ENCODE measurements around the gene DAW1.
"Not testable (repeated sequence)": the region's sequence is repeated elsewhere in the genome, so short reads cannot be mapped to it uniquely, and the experiment has no call there.

DAW1 gene

GRCh38 chr2:227914362-227914761 lies 42.9 kb downstream of the DAW1 start:
- DNase-seq (ENCODE audit: low spot score): no peak

DNA sequence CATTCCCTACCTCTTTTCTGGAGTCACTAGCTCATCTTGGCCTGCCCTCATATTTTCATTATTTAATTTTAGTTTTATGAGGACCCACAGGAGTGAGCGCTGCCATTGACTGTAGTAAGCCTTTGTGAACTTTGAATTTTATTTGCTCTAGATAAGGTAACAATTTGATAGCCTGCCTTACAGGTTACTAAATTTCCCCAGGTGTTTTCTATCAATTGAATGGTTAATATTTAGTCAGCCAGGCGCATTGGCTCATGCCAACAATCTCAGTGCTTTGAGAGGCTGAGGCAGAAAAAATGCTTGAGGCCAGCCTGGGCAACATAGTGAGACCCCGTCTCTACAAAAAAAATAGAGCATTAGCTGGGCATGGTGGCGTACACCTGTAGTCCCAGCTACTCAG lies 50.2 kb downstream of the DAW1 start:
- no peak for DNase-seq (ENCODE audit: low spot score)

- no peak for DNase-seq (ENCODE audit: low spot score)
Measured at GRCh38 chr2:227932001-227932400, 60.6 kb downstream of the DAW1 start.

GRCh38 chr2:227932403-227932802 lies 61.0 kb downstream of the DAW1 start:
- no peak for DNase-seq (ENCODE audit: low spot score)

DNA sequence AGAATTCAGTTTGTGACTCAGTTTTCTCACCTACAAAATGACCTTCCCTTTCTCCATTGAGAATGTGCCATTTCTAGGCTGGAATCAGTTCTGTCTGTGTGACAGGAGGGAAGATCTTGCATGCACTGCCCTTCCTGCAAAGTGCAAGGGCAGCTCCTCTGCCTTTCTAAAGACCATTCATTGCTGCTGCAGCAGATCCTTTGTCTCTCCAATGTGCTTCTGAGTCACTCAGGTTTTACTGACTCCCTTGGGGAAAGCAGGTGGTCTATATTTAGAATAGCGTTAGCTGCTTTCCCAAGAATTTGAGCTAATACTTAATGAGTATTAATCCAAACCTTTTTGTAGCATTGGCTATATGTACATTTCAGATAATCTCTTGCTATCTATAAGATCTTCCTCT lies 62.5 kb downstream of the DAW1 start:
- no peak for DNase-seq (ENCODE audit: low spot score)

DNA sequence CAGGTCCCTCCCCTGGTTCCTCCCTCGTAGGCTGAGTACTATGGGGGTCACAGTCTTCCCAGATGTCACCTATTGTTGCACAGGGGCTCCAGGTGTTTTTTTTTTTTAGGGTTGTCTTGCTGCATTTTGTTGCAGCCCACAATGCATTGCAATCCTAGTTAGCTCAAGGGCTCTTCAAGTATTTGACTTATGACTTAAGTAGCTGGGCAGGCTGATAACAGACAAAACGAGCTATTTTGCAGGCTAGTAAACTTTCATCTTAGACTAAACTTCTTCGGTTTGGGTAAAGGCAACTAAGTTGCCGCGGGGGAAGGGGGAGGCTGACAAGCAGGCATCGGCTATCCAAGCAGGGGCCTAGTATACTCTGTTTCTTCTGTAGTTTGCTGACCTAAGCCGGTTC lies 64.8 kb downstream of the DAW1 start:
- DNase-seq (ENCODE audit: low spot score): not testable (repeated sequence)

GRCh38 chr2:227939271-227940027 lies 68.0 kb downstream of the DAW1 start:
- no peak for DNase-seq (ENCODE audit: low spot score)

DNA sequence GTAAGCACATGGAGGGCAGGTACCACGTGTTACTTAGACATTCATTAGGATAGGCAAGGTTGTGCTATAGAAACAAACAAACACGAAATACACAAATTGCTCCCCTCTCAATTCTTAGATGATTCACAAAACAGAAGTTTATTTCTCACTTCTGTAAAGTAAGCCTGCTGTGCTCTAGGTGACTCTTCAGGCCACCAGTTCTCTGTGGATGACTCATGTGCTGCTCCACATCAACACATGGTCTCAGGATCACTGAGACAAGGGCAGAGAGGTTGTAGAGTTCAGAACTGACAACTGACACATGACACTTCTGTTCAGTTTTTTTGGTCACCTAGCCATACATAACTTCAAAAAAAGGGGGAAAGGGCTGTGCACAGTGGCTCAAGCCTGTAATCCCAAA lies 70.6 kb downstream of the DAW1 start:
- DNase-seq (ENCODE audit: low spot score): no peak

DNA sequence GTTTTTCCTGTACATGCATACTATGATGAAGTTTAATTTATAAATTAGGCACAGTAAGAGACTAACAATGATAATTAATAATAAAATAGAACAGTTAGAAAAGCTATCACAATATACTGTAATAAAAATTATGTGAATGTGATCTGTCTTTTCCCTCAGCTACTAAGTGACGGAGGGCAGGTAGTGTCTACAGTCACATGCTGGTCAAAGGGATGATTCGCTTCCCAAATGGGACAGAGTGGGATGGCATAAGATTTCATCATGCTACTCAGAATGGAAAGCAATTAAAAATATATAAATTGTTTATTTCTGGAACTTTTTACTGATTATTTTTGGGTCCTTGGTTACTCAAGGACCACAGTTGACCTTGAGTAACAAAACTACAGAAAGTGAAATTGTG lies 71.5 kb downstream of the DAW1 start:
- no peak for DNase-seq (ENCODE audit: low spot score)

GRCh38 chr2:227960317-227960716 lies 88.9 kb downstream of the DAW1 start:
- no peak for DNase-seq (ENCODE audit: low spot score)

DNA sequence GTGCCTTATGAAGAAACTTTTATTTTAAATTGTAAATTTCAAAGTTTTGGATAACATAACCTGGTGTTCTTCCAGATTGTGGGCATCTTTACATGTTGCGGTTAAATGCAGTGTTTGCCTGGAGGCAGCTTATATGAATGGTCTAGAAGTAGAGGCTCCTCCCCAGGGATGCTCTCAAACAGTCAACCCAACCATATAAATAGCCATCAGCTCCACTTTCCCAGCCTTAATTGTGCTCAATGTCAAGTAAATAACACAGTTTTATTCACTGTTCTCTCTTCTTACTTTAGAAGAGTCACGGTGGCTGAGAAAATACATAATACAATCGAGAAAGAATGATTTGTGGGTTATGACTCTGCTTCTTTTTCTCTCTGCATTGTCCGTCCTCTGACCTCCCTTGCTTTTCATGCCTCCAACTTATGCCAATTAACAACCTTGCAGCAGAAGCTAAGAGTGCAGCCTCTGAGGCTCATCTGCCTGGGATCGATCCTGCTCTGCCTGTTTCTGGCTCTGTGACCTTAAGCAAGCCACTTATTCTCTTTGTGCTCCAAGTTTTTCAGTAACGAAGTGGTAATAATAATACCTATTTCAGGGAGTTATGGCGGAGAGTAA lies 100.3 kb downstream of the DAW1 start:
- no peak for DNase-seq (ENCODE audit: low spot score)

DNA sequence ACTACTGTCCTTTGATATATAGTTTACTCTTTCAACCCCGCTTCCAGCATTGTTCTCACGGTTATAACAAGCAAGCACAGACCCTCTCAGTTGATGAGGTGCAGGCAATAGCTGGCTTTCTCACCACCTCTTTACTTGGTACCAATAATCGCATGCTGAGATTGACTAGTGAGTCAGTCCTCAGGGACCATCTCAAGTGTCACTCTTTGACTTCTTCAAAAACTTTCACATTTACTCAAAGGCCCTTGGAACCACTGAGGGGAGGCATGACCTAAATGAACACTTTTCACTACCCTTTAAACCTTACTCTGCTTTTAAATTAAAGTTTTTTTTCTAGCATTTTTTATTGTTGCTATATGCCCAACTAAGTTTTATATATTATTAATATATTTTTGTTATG lies 101.8 kb downstream of the DAW1 start:
- DNase-seq (ENCODE audit: low spot score): no peak

Measured in CD4-positive, alpha-beta T cell treated with Interleukin-6 at 100 ng/mL for 8 hours (primary cell).